ENCODE results near the gene CELA1.
A peak's percentile ranks its signal among the peaks of the same experiment; 100 is the strongest.
"Not testable (repeated sequence)": the region's sequence is repeated elsewhere in the genome, so short reads cannot be mapped to it uniquely, and the experiment has no call there.

The CELA1 gene

GRCh38 chr12:51320311-51320694, 26.2 kb downstream of the CELA1 start:
- no peak overlapping the region for H3K4me3 ChIP-seq (replicated peaks in 1 of 2; ENCODE audit: low read depth in 2 of 2, low read length in 2 of 2)
- peak; percentile 6 to 14 for DNase-seq (ENCODE audit: low read depth in 2 of 2)
- TF ChIP-seq, protein P1, sequence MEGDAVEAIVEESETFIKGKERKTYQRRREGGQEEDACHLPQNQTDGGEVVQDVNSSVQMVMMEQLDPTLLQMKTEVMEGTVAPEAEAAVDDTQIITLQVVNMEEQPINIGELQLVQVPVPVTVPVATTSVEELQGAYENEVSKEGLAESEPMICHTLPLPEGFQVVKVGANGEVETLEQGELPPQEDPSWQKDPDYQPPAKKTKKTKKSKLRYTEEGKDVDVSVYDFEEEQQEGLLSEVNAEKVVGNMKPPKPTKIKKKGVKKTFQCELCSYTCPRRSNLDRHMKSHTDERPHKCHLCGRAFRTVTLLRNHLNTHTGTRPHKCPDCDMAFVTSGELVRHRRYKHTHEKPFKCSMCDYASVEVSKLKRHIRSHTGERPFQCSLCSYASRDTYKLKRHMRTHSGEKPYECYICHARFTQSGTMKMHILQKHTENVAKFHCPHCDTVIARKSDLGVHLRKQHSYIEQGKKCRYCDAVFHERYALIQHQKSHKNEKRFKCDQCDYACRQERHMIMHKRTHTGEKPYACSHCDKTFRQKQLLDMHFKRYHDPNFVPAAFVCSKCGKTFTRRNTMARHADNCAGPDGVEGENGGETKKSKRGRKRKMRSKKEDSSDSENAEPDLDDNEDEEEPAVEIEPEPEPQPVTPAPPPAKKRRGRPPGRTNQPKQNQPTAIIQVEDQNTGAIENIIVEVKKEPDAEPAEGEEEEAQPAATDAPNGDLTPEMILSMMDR (IDR thresholded peaks at IDR 0.05; ENCODE audit: low read depth, low read length): no peak

DNA sequence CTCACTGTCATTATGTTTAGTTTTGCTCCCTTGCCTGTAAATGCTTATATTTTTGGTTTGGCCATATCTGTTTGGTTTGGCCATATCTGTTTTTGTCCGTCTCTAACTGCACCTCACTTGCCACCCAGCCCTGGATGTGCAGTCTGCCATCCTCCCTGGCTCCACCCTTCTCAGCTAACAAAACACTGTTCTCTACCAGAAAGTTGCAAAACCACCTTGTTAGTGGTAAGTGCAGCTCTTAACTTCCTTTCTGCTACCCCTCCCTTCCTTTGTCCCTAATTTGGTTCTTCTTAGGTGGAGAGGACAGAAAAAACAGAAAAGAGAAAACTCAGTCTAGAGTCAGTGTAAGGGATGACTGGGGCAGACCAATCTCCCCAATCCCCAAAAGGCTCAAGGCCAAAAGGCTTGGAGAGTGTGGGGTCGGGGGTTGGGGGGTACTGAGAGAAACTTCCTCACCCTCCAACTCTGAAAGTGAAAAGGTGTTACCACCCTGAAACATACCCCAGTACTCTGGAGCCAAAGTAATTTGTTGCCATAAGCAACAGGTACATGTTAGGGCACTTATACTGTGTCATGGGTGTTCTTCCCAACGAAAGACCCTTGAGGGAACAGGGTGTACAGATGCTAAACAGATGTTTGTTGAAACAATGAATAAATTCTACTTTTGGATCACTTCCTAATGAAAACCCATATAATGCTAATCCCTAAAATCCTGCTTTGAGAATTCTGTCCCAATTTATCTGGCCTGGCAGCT, 27.5 kb downstream of the CELA1 start:
- peak in 1 of 2 donors; percentile 6 for DNase-seq (ENCODE audit: low read depth in 2 of 2)
- no peak overlapping the region for H3K4me3 ChIP-seq (replicated peaks in 1 of 2; ENCODE audit: low read depth in 2 of 2, low read length in 2 of 2)
- TF ChIP-seq, protein P1 (IDR thresholded peaks at IDR 0.05; ENCODE audit: low read depth, low read length): no peak

DNA sequence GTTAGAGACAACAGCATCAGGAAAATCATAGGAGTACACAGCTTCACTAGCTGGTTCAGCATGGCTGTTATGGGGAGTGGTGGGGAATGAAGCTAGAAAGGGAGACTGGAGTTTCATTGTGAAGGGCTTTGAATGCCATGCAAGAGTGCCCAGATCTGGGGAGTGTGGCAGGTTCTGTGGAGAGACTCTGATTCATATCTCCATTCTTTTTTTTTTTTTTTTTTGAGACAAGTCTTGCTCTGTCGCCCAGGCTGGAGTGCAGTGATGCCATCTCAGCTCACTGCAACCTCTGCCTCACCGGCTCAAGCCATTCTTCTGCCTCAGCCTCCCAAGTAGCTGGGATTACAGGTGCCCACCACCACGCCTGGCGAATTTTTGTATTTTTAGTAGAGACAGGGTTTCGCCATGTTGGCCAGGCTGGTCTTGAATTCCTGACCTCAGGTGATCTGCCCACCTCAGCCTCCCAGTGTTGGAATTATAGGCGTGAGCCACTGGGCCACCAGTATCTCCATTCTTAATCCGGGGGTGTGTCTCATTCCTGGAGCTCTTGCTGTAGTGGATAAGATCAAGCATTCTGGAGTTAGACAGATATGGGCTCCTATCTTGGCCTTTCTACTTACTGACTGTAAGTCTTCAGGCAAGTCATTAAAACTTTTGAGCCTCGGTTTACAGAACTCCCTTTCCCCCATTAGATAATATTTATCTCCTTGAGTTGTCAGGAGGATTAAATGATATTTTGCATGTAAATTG, 28.2 kb downstream of the CELA1 start:
- not testable (repeated sequence) for H3K4me3 ChIP-seq (replicated peaks in 1 of 2; ENCODE audit: low read depth in 2 of 2, low read length in 2 of 2); DNase-seq (ENCODE audit: low read depth in 2 of 2)

DNA sequence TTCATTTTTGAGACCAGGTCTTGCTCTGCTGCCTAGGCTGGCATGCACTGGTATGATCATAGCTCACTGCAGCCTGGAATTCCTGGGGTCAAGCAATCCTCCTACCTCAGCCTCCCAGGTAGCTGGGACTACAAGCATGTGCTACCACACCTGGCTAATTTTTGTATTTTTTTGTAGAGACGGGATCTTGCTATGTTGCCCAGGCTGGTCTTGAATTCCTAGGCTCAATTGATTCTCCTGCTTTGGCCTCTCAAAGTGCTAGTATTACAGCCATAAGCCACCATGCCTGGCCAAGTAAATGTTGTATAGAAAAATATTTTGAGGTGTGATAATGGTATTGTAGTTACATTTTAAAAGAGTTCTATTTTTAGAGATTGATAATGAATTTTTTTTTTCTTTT, 35.1 kb downstream of the CELA1 start:
- DNase-seq (ENCODE audit: low read depth in 2 of 2): no peak
- no peak overlapping the region for H3K4me3 ChIP-seq (replicated peaks in 1 of 2; ENCODE audit: low read depth in 2 of 2, low read length in 2 of 2)
- TF ChIP-seq, protein P1 (IDR thresholded peaks at IDR 0.05; ENCODE audit: low read depth, low read length): no peak

DNA sequence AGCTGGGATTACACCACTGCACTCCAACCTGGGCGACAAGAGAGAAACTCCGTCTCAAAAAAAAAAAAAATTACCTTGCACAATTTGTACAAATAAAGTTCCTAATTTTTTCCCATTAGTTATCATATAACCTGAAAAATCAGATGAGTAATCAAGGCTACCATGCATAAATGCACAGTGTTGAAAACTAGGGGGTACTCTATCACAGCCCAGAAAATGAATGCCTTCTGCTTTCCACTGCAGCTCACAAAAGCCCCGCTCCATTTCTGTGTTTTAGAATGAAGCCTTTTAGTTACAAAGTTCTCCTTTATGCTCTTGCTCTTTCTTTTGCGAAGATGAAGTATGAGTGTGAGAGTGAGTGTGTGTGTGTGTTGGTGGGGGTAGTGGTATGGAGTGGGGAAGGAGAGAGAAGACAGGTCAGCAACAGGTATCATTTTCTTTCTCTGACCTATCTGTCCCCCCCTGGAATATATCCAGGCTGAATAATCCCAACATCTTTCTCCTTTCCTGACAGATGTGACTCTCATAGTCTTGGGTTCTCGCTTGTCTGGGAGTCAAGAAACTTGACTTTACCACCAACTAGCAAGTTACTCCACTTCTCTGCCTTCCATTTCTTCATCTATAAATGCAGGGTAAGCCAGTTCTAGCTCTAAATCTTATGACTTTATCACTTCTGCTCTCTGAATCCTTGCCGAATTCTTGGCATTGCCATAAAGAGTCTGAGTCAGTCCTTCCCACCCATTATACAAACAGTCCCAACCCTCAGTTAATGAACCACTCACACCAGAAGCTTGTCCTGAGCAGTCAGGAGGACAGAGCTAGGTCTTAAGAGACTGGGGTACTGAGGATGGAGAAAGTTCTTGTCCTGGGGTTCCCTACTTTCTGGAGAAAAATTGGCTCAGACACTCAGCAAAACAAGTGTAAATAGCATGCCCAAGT, 38.6 kb downstream of the CELA1 start:
- peak; percentile 71 to 85 for DNase-seq (ENCODE audit: low read depth in 2 of 2)
- no peak overlapping the region for H3K4me3 ChIP-seq (replicated peaks in 1 of 2; ENCODE audit: low read depth in 2 of 2, low read length in 2 of 2)
- TF ChIP-seq, protein P1 (IDR thresholded peaks at IDR 0.05; ENCODE audit: low read depth, low read length): no peak

- TF ChIP-seq, protein P1 (IDR thresholded peaks at IDR 0.05; ENCODE audit: low read depth, low read length): no peak
- no peak overlapping the region for H3K4me3 ChIP-seq (replicated peaks in 1 of 2; ENCODE audit: low read depth in 2 of 2, low read length in 2 of 2)
- DNase-seq (ENCODE audit: low read depth in 2 of 2): no peak
Observed at GRCh38 chr12:51306507-51306906, 40.0 kb downstream of the CELA1 start.

DNA sequence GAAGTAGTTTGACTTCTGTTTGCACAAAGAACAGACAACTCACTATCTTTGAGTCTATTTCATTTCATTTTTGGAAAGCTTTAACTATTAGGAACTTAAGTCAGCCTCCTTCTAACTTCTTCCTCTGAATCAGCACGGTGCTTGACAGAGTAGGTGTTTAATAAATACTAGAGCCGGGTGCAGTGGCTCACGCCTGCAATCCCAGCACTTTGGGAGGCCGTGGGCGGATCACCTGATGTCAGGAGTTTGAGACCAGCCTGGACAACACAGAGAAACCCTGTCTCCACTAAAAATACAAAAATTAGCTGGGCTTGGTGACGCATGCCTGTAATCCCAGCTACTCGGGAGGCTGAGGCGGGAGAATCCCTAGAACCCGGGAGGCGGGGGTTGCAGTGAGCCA, 45.7 kb downstream of the CELA1 start:
- not testable (repeated sequence) for H3K4me3 ChIP-seq (replicated peaks in 1 of 2; ENCODE audit: low read depth in 2 of 2, low read length in 2 of 2); DNase-seq (ENCODE audit: low read depth in 2 of 2)

Measured in cardiac fibroblast (primary cell).